CD1c-positive myeloid dendritic cell (primary cell): ENCODE data around the gene DUSP8.

Experiments
- DNase-seq: peaks from one replicate; pipeline ENCODE4 v3.0.0-alpha.2; 2016; ENCODE audit errors: extremely low spot score

DUSP8 gene

GRCh38 chr11:1533342-1533725 is 38.7 kb downstream of the DUSP8 start:
- no peak for DNase-seq

- DNase-seq = no peak
Observed at GRCh38 chr11:1532606-1533341, 39.3 kb downstream of the DUSP8 start.

GRCh38 chr11:1532014-1532586 is 40.0 kb downstream of the DUSP8 start:
- no peak for DNase-seq

GRCh38 chr11:1531449-1532013 is 40.5 kb downstream of the DUSP8 start:
- DNase-seq = no peak

GRCh38 chr11:1530686-1531448 is 41.2 kb downstream of the DUSP8 start:
- DNase-seq = no peak

GRCh38 chr11:1529774-1530173 is 42.3 kb downstream of the DUSP8 start:
- DNase-seq = no peak

- no peak for DNase-seq
Observed at GRCh38 chr11:1529286-1529685, 42.8 kb downstream of the DUSP8 start.

GRCh38 chr11:1528710-1529109 is 43.4 kb downstream of the DUSP8 start:
- DNase-seq = no peak

GRCh38 chr11:1526785-1527184 is 45.3 kb downstream of the DUSP8 start:
- DNase-seq = no peak

GRCh38 chr11:1523779-1524178 is 48.3 kb downstream of the DUSP8 start:
- no peak for DNase-seq

GRCh38 chr11:1523077-1523476 is 49.0 kb downstream of the DUSP8 start:
- DNase-seq = no peak

- DNase-seq = no peak
Observed at GRCh38 chr11:1522081-1522424, 50.0 kb downstream of the DUSP8 start.

- no peak for DNase-seq
Observed at GRCh38 chr11:1521382-1522080, 50.5 kb downstream of the DUSP8 start.

- DNase-seq = no peak
Observed at GRCh38 chr11:1520663-1521267, 51.3 kb downstream of the DUSP8 start.

- no peak for DNase-seq
Observed at GRCh38 chr11:1520209-1520662, 51.8 kb downstream of the DUSP8 start.

- no peak for DNase-seq
Observed at GRCh38 chr11:1519028-1520010, 52.8 kb downstream of the DUSP8 start.

- DNase-seq = no peak
Observed at GRCh38 chr11:1518301-1518700, 53.8 kb downstream of the DUSP8 start.

- DNase-seq = no peak
Observed at GRCh38 chr11:1517117-1518005, 54.7 kb downstream of the DUSP8 start.
